Nucleus accumbens (tissue), 56 donors: ENCODE data around the gene DNAH3.
"Not testable (repeated sequence)": the region's sequence is repeated elsewhere in the genome, so short reads cannot be mapped to it uniquely, and the experiment has no call there.

ENCODE experiments used
- DNase-seq, 56 donors: peaks; one replicate each; lab custom pipeline; 2025; lab: John Stamatoyannopoulos, UW

The DNAH3 gene

GRCh38 chr16:21083729-21084268, 66.8 kb downstream of the DNAH3 start:
- DNase-seq, result peak in 40 of 56 donors; percentile 1 to 65 (median 10)

- DNase-seq, result no peak
Observed at GRCh38 chr16:21081329-21081728, 69.3 kb downstream of the DNAH3 start.

DNA sequence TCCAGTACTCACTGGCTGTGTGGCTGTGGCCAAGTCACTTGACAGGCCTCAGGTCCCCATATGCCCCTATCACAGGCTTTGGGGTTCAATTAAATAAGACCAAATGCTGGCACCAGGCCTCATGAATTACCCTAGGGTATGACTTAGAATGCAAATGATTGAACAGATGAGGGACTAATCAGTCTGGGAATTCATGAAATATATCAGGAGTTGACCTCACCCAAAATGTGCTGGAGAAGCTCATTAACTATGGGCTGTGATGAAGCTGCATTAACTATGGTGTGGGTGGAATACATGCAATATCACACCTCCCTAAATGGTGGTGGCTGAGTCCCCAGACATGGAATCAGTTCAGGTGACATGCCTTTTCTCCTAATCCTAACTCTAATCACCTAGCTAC, 72.1 kb downstream of the DNAH3 start:
- no peak for DNase-seq

- DNase-seq, result no peak
Observed at GRCh38 chr16:21076186-21076883, 74.3 kb downstream of the DNAH3 start.

DNA sequence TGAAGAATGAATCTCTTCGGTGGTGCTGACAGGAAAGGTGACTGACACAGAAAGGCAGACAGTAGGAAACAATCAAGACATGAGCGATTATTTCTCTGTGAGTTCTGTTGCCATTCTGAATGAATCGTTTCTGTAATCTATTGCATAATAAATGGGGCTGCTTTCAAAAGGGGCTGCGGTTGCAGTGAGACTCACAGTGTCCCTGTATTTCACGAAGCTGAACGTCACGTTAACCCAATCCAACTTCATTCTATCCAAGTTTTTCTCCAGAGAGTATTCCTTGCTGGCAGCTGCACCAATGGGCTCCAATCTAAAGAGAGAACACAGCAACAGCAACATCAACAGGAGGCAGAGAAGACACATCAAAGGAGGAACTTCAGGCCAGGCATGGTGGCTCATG, 75.4 kb downstream of the DNAH3 start:
- no peak for DNase-seq

DNA sequence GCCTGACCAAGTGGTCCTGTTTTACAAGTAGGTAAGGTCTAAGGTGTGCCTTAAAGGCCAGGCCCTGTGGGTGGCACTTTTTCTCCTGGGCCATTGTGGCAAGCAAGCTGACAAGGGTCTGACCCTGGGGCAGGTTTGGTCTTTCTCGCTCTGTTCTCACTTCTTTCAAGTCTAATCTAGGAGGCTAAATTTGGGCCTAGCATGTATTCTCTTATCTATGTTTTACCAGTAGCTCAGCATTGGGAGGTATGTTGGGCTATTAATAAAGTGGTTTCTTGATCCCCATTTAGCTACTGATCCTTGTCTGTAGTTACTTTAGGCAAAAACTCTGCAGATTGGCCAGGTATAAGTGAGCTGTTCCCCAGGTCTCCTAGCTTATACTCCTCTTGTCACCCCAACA, 77.7 kb downstream of the DNAH3 start:
- DNase-seq, result no peak

- DNase-seq, result no peak
Observed at GRCh38 chr16:21071741-21072140, 78.9 kb downstream of the DNAH3 start.

DNA sequence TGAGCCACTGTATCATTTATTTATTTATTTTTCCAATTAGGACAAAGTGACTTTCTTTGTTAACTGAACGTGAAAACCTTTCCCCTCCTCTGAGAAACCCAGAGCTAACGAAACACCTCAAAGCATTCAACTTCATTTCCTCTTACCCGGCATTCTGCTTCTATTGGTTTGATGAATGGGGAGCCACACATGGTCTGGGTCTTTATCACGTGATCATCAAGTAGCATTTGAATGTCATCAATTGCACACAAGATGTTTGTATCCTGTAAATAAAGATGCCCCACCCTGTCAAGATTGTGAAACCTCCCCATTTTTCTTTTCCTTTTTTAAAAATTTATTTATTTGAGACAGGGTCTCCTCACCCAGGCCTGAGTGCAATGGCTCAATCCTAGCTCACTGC, 80.1 kb downstream of the DNAH3 start:
- DNase-seq, result no peak

DNA sequence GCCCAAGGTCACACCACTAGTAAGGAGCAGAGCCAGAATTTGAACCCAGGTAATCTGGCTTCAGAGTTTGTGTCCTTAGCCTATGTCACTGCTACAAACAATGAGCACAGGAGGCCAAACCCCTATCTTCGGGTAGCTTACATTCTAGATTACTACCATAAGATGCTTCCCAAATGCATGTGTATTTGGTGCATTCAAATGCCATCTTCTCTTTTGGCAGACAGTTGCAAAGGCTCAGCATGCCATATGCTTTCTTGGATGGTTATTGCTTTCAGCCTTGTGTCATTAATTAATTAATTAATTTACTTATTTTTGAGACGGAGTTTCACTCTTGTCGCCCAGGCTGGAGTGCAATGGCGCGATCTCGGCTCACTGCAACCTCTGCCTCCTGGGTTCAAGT, 80.7 kb downstream of the DNAH3 start:
- DNase-seq, result no peak

GRCh38 chr16:21064203-21064602, 86.4 kb downstream of the DNAH3 start:
- no peak for DNase-seq

DNA sequence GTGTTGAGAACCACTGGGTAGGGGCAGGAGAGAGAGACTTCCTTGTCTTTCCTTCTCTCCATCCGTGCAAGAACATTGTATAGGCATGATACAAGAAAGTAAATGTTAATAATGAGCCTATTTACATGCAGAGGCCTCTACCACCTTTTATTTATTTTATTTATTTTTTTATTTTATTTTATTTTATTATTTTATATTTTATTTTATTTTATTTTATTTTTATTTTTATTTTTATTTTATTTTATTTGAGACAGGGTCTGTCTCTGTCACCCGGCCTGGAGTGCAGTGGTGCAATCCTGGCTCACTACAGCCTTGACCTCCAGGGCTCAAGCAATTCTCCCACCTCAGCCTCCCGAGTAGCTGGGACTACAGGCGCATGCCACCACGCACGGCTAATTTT, 87.3 kb downstream of the DNAH3 start:
- not testable (repeated sequence) for DNase-seq

- no peak for DNase-seq
Observed at GRCh38 chr16:21060027-21060510, 90.6 kb downstream of the DNAH3 start.

DNA sequence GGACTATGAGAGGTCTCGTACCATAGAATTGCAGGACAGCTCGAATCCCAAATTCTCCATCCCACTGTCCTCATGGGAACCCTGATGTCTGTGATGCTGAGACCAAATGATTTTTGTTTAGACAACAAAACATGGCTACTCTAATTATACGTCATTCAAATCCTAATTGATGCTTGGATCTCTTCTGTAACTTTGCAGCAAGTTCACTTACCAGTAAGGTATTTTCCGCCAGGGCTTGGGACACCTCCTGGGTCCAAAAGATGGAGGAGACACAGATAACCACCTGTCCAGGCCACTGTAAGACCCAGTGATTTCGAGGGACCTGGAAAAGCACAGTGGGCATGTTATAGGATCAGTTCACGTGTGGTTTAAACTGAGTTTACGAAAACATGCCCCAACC, 92.8 kb downstream of the DNAH3 start:
- no peak for DNase-seq

- no peak for DNase-seq
Observed at GRCh38 chr16:21056396-21056795, 94.2 kb downstream of the DNAH3 start.

DNA sequence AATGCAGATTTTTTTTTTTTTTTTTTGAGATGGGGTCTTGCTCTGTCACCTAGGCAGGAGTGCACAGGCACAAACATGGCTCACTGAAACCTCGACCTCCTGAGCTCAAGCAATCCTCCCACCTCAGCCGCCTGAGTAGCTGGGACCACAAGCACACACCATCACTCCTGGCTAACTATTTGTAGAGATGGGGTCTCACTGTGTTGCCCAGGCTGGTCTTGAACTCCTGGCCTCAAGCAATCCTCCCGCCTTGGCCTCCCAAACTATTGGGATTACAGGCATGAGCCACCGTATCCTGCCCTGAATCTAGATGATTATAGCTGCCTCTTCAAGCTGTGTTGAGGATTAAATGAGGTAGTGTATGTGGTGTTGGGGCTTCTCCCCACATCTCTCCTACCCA, 94.9 kb downstream of the DNAH3 start:
- not testable (repeated sequence) for DNase-seq

- DNase-seq, result peak in 21 of 56 donors; percentile 5 to 66 (median 18)
Observed at GRCh38 chr16:21053590-21053989, 97.1 kb downstream of the DNAH3 start.

- DNase-seq, result not testable (repeated sequence)
Observed at GRCh38 chr16:21048091-21048912, 102.3 kb downstream of the DNAH3 start.

GRCh38 chr16:21038197-21038596, 112.4 kb downstream of the DNAH3 start:
- DNase-seq, result no peak

DNA sequence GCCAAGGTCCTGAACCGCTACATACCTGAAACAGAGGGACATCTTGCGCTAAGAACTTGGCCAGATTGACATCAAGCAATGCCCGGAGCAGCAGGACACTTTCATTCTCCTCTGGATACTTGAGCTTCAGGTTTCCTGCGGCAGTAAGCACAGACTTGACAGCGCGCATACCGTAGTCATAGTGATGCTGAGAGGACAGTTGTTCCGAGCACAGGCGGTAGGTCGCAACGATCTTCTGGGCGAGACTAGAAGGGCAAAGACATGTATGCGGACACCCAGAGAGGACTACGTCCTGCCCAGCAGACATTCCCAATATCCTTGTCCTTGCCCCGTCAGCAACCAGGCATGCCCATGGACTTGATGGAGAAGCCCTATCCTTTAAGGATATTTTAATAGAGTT, 112.9 kb downstream of the DNAH3 start:
- DNase-seq, result no peak

DNA sequence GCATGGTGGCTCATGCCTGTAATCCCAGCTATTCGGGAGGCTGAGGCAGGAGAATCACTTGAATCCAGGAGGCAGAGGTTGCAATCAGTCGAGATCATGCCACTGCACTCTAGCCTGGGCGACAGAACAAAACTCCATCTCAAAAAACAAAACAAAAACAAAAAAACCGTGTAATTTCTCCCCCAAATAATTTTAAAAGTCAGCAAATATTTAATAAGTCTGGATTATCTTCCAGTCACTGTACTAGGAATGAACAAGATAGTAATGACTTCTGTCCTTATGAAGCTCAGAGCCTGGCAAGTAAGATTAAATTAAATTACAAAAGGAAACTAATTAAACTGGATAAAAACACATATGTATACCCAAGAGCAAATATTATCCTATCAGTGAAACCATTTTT, 113.5 kb downstream of the DNAH3 start:
- DNase-seq, result no peak

GRCh38 chr16:21036471-21036870, 114.2 kb downstream of the DNAH3 start:
- DNase-seq, result no peak

GRCh38 chr16:21033704-21034103, 116.9 kb downstream of the DNAH3 start:
- DNase-seq, result peak in 19 of 56 donors; percentile 0 to 60 (median 15)
